GM19395 (cell line): Measurements from ENCODE around the gene SP6.
A peak's percentile ranks its signal among the peaks of the same experiment; 100 is the strongest.

Experiments
- ATAC-seq: cut with Tn5 transposase; IDR thresholded peaks from one replicate; pipeline ENCODE4 v1.9.1; 2021; ENCODE audit warnings: mild to moderate bottlenecking, moderate library complexity; ENCODE audit not compliant: unreplicated experiment

Gene SP6

GRCh38 chr17:47857551-47858455 is 6.8 kb upstream of the SP6 start:
- ATAC-seq = no peak

GRCh38 chr17:47856830-47857229 is 5.9 kb upstream of the SP6 start:
- no peak for ATAC-seq

GRCh38 chr17:47855737-47856136 is 4.8 kb upstream of the SP6 start:
- no peak for ATAC-seq

GRCh38 chr17:47853616-47854015 is 2.7 kb upstream of the SP6 start:
- no peak for ATAC-seq

GRCh38 chr17:47852113-47852949 is 1.4 kb upstream of the SP6 start:
- no peak for ATAC-seq

GRCh38 chr17:47851764-47852112 is 775 bp upstream of the SP6 start:
- ATAC-seq = no peak

- no peak for ATAC-seq
Observed at GRCh38 chr17:47850373-47850691, 631 bp downstream of the SP6 start.

- ATAC-seq = no peak
Observed at GRCh38 chr17:47848198-47848513, 2.8 kb downstream of the SP6 start.

- no peak for ATAC-seq
Observed at GRCh38 chr17:47847341-47848197, 3.4 kb downstream of the SP6 start.

GRCh38 chr17:47846716-47847340 is 4.1 kb downstream of the SP6 start:
- ATAC-seq = no peak

- ATAC-seq = no peak
Observed at GRCh38 chr17:47845716-47846075, 5.3 kb downstream of the SP6 start.

GRCh38 chr17:47844814-47845715 is 5.9 kb downstream of the SP6 start:
- ATAC-seq = no peak

- no peak for ATAC-seq
Observed at GRCh38 chr17:47844227-47844626, 6.7 kb downstream of the SP6 start.

GRCh38 chr17:47843391-47843730 is 7.6 kb downstream of the SP6 start:
- ATAC-seq = no peak

GRCh38 chr17:47841488-47842291 is 9.3 kb downstream of the SP6 start:
- ATAC-seq = no peak

- ATAC-seq = peak; percentile 81
Observed at GRCh38 chr17:47840742-47841487, 10.0 kb downstream of the SP6 start, which contains the start of gene SCRN2. Gene SCRN2, minus strand, starts transcription at chr17:47841273. Its CDS starts 430 bp downstream, at chr17:47840843.

GRCh38 chr17:47840001-47840741 is 10.8 kb downstream of the SP6 start:
- no peak for ATAC-seq

- ATAC-seq = no peak
Observed at GRCh38 chr17:47839071-47839470, 11.9 kb downstream of the SP6 start.
